Upper lobe of left lung (tissue), 4 donors: ENCODE data around the gene RNFT2.

Experiments used
- CTCF ChIP-seq, 6 experiments: fragments of 450-650 bp in 4 of 6; fragments of 200-600 bp in 2 of 6; sonication (generic) in 2 of 6; IDR thresholded peaks; one replicate each; pipeline ENCODE4 v1.5.1; 2016 to 2019; ENCODE audit warnings: antibody characterized with exemption in 6 of 6
- POLR2AphosphoS5 ChIP-seq, 2 donors: sonication (generic); formaldehyde crosslinking; IDR thresholded peaks; one replicate each; pipeline ENCODE4 v1.5.1; 2017; ENCODE audit warnings: antibody characterized with exemption in 2 of 2

GRCh38 chr12:116700066-116700465, 38.0 kb upstream of the RNFT2 start:
- no peak for TF ChIP-seq POLR2AphosphoS5 (IDR thresholded peaks at IDR 0.05)
- no peak for TF ChIP-seq CTCF (IDR thresholded peaks at IDR 0.05)
